Transverse colon (tissue), 4 donors: ENCODE measurements around the gene FYB1. TPM values are rescaled to one million over a fixed set of nuclear protein-coding genes. Genes with fewer than 3 reads are reported as not detected.

Experiments used
- DNase-seq: peaks from one replicate; pipeline ENCODE4 v3.0.0-alpha.2; 2019
- H3K27ac ChIP-seq, 4 donors: fragments of 200-600 bp; sonication (generic); 2 replicates each; pipeline ENCODE4 v1.5.1; 2016 to 2018; ENCODE audit warnings: inconsistent platforms in 4 of 4
- H3K27me3 ChIP-seq: fragments of 200-600 bp; sonication (generic); 2 replicates; pipeline ENCODE4 v1.5.1; 2017; ENCODE audit warnings: inconsistent platforms
- H3K36me3 ChIP-seq, 4 donors: fragments of 200-600 bp; sonication (generic); 2 replicates each; pipeline ENCODE4 v1.5.1; 2017 to 2019; ENCODE audit warnings: inconsistent platforms in 4 of 4
- H3K4me1 ChIP-seq, 4 donors: fragments of 200-600 bp; sonication (generic); 2 replicates each; pipeline ENCODE4 v1.5.1; 2017 to 2020; ENCODE audit warnings: inconsistent platforms in 4 of 4
- H3K4me3 ChIP-seq, 4 donors: fragments of 200-600 bp; sonication (generic); 1 replicate in 1 of 4; 2 replicates in 3 of 4; pipeline versions ENCODE4 v1.5.1 to v1.6.1; 2017 to 2019; ENCODE audit warnings: inconsistent platforms in 4 of 4
- H3K9me3 ChIP-seq, 2 donors: fragments of 200-600 bp; sonication (generic); 2 replicates each; pipeline ENCODE4 v1.5.1; 2017 to 2019; ENCODE audit warnings: inconsistent platforms in 2 of 2
- EP300 ChIP-seq: sonication (generic); formaldehyde crosslinking; IDR thresholded peaks from one replicate; pipeline ENCODE4 v1.6.1; 2017; ENCODE audit warnings: antibody characterized with exemption, low read depth
- POLR2AphosphoS5 ChIP-seq, 3 donors: sonication (generic); formaldehyde crosslinking; IDR thresholded peaks; one replicate each; pipeline ENCODE4 v1.6.1; 2016; ENCODE audit warnings: antibody characterized with exemption in 3 of 3
- WGBS, 2 donors: methylation state at CpG; one replicate each; pipeline ENCODE4 v1.1.5; 2018; ENCODE audit warnings: low coverage in 1 of 2; 5-methylcytosine and 5-hydroxymethylcytosine counted together
- in situ Hi-C, 4 donors: fragments of 200-750 bp; cut with MboI; loops; one replicate each; pipeline versions ENCODE4 v1.15.0 to v1.15.1; 2017; ENCODE audit warnings: low sequenced_read_pairs in 3 of 4, low pct_ligation_motif_present in 1 of 4, low pct_unique_long_range_greater_than_20kb in 1 of 4
- intact Hi-C: fragments of 100-400 bp; cut with DNase I; formaldehyde crosslinking; loops from one replicate; pipeline ENCODE4 v1.15.1; 2023; ENCODE audit warnings: low total_unique reads
- total RNA-seq, 4 donors: library from RNA; depleted of rRNA; stranded (reverse); fragments of >200 nt; gene quantifications; one replicate each; pipeline ENCODE4 v1.1.0, GENCODE V29; 2016

The FYB1 gene
- total RNA-seq, 4 donors from 2014 or later: 6.4 to 38.5 (median 17.5) TPM

DNA sequence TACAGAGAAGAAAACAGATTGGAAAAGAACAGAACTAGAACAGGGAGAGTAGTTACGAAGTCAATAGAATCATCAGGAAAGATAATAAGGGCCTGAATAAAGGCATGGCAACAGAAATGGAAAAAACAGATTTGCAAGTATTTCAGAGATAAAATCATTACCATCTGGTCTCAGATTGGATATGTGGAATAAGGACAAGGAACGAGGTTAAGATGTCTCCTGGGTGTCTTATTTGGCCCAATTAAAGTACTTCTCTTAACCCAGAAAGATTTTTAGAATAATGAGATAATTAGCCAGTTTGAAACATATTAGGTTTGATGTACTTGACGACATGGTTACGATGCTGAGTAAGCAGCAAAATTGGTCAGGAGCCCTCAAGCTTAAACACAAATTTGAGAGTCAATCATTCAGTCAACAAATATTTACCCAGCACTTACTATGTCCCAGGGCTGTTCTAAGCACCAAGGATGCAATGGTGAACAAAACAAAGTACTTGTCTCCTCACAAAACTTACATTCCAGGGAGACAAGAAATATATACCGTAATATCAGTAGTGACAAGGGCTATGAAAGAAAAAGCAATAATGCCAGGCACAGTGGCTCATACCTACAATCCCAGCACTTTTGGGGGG is 163.5 kb downstream of the FYB1 start:
- Histone ChIP-seq H3K27ac (no peak overlapping the region), H3K4me3 (no peak overlapping the region), H3K9me3 (no peaks in the 10 kb centered on the region), H3K4me1 (peaks cover 3 to 25% (median 7%) of the 10 kb centered on the region in 4 donors), H3K36me3 (no peaks in the 10 kb centered on the region), H3K27me3 (no peaks in the 10 kb centered on the region)
- WGBS, 2 donors: 93 to 100% methylated on average over 5 of the region's 5 CpGs
- DNase-seq: no peak
- intact Hi-C loops (no loop called here), in situ Hi-C loops (no loop called here)
- TF ChIP-seq POLR2AphosphoS5 (IDR thresholded peaks at IDR 0.05): no peak
- no peak for TF ChIP-seq EP300

Other genes with a start within 250 kb of the FYB1 start
- gene RICTOR, start 145.2 kb downstream of the FYB1 start, total RNA-seq: 10 to 100 TPM; 20.7 to 44.8 (median 25.8) TPM
- not detected for gene C9, start 144.9 kb upstream of the FYB1 start, total RNA-seq
- 100 to 1,000 TPM in 1 of 4 donors, 10 to 100 TPM in 3; 34.4 to 143 (median 53.1) TPM for gene DAB2, start 205.4 kb upstream of the FYB1 start, total RNA-seq